ENCODE measurements around the gene HUNK.
"Not testable (repeated sequence)": the region's sequence is repeated elsewhere in the genome, so short reads cannot be mapped to it uniquely, and the experiment has no call there.

Gene HUNK

GRCh38 chr21:31938330-31939301 is 65.8 kb downstream of the HUNK start:
- intact Hi-C loops (cut with DNase I) = no loop called here
- DNase-seq = no peak

GRCh38 chr21:31941694-31942093 is 68.9 kb downstream of the HUNK start:
- DNase-seq = no peak
- intact Hi-C loops (cut with DNase I) = no loop called here

- intact Hi-C loops (cut with DNase I) = no loop called here
- DNase-seq = no peak
These were observed 70.7 kb downstream of the HUNK start for GRCh38 chr21:31943561-31943960.

DNA sequence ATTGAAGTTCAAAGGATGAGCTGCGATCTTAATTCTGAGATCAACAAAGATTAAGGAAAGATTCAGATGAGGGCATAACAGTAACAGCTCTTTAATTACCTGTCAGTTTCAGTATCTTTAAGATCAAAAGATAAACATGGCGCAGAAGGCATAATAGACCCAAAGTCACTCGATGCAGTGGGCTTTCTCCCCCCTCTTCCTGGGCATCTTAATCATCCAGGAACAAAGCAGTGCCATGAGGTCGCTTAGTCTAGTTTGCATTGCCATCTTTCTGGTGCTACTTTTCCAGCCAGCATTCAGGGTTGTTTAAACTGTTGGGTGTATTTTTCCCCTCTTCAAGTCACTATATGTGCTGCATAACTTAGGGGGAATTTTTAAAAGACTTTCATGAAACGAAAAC is 72.3 kb downstream of the HUNK start:
- no peak for DNase-seq

DNA sequence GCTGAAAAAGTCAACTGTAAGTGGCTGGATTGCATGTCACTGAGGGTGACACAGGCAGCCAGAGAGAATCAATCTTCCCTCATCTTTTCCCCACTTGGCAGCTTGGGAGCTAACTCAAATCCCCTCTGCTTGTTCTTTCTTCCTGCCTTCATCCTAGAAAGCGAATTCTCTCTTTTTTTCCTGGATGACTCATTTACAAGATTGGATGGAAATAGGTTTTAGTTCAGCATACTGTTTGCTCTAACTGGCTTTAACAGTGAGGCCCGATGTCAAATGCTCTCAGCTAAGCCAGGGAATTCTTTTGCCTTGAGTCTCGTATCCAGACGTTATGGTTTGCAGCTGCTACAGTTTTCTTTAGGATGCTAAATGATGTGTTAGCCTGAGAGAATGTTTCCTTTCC is 72.7 kb downstream of the HUNK start:
- no peak for DNase-seq
- intact Hi-C loops (cut with DNase I) = no loop called here

More for the DNA sequence above, 72.3 kb downstream of the HUNK start:
- intact Hi-C loops (cut with DNase I) = no loop called here

DNA sequence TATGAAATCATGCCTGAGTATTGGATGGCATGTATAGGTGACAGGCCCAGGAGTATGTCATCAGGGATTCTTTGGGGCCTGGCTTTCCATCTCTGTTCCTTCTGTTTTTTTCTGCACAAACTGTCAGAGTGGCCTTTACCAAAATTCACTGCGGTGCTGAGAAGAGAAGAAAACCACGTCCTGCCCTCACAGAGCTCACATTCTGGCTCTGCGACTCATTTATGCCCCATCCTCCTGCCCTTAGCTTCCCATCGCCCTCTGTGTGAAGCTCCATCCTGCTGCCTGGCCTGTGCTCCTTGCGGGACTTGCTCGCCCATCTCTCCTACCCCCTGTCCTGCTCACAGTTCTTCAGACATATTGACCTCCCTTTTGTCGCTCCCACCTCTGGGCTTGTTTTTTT is 73.4 kb downstream of the HUNK start:
- intact Hi-C loops (cut with DNase I) = no loop called here
- no peak for DNase-seq

DNA sequence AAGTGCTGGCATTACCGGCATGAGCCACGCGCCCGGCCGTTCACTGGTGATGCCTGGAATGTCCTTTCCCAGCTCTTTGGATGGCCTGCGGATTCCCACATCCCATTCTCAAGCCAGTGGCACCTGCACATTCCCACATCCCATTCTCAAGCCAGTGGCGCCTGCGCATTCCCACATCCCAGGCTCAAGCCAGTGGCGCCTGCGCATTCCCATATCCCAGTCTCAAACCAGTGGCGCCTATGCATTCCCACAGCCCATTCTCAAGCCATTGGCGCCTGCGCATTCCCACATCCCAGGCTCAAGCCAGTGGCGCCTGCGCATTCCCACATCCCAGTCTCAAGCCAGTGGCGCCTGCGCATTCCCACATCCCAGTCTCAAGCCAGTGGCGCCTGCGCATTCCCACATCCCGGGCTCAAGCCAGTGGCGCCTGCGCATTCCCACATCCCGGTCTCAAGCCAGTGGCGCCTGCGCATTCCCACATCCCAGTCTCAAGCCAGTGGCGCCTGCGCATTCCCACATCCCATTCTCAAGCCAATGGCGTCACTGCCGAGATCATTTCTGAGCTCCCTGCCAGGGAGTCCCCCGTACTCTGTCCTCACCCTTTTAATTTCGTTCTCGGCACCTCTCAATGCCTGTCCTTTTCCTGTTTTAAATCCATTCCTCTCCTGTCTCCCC is 74.2 kb downstream of the HUNK start:
- DNase-seq = peak in 4 of 42 donors; percentile 17 to 72 (median 56)
- intact Hi-C loops (cut with DNase I) = not testable (repeated sequence)

DNA sequence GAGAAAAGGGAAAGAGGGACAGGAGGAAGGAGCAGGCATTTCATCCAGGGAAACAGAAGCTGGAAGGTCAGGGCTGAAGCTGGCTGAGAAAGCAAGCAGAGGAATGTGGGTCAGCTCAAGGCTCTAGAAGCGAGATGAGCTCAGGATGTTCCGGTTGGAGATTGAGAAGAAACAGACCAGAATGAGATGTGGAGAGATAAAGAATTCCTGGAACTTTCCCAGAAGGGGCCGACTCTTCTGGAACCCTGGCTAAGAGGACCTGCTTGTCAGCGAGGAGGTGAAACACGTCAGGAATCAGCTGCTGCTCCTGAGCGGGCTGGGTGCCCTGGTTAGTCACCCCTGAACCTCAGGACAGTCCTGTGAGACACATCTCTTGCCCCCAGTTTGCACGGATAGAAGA is 75.9 kb downstream of the HUNK start:
- intact Hi-C loops (cut with DNase I) = no loop called here

DNA sequence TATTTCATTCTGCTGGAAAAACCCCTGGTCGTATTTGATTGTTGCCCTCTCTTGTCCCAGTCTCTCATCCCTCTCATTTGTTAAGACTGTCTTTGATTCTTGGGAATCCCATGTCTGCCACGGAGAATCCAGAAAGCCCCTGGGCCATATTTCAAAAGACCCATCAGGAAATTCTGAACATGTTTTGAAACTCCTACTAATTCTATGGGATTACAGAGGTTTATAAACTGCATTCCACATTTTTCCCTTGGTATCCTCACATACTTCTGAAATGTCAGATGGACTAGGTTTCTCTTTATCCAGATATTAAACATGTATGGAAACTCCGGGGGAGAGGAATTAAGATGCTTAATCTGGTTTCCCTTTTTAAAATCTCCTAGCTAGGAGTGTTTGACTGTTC is 80.0 kb downstream of the HUNK start:
- intact Hi-C loops (cut with DNase I) = no loop called here
- no peak for DNase-seq

More for the DNA sequence above, 75.9 kb downstream of the HUNK start:
- DNase-seq = no peak

DNA sequence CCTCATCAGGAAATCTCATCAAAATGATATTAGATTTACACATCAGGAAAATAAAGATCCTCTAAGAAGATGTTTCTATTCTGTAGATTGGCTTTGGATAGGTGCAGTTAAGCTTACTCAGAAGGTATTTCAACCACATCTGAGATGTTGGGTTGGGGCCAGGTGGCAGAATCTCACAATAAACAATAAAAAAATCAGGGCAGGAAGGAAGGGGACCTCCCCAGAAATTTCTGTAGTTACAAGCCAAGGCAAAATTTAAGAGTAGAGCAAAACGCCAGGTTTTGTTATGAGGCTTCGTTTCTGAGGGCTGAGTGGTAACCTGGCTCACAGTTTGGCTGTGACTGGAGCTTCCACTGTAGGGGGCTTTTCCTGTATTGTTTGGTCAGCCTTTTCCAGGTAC is 84.8 kb downstream of the HUNK start:
- intact Hi-C loops (cut with DNase I) = no loop called here
- no peak for DNase-seq

- intact Hi-C loops (cut with DNase I) = no loop called here
These were observed 87.1 kb downstream of the HUNK start for GRCh38 chr21:31959881-31960280.

DNA sequence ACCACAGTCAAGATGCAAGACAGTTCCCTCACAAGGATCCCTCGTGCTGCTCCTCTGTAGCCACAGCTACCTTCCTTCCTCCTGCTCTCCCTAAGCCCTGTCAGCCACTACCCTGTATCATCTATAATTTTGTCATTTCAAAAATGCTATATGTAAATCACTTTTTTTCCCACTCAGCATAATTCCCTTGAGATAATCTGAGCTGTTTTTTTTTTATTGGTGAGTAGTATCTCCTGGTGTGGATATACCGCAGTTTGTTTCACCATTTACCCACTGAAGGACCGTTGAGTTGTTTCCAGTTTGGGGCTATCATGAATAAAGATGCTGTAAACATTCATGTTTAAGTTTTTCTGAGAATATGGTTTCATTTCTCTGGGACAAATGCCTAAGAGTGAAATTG is 88.2 kb downstream of the HUNK start:
- intact Hi-C loops (cut with DNase I) = no loop called here
- DNase-seq = no peak

More at GRCh38 chr21:31959881-31960280, 87.1 kb downstream of the HUNK start:
- DNase-seq = no peak

DNA sequence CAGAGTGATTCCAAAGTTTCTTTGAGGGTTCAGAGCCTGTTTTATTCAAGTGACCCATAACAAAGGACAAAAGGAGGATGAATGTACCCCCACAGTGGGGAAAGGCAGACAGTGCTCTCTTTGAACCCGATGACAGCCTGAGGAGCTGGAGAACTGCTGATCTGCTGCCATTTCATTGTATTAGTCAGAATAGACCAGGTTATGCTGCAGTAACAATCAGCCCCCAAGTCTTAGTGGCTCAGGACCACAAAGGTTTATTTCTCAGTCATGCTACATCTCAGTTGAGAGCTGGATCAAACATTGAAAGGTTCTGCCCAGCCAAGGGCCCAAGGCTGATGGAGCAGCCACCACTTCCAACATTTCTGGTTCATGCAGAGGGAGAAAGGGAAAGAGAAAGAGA is 88.9 kb downstream of the HUNK start:
- intact Hi-C loops (cut with DNase I) = no loop called here
- DNase-seq = no peak

DNA sequence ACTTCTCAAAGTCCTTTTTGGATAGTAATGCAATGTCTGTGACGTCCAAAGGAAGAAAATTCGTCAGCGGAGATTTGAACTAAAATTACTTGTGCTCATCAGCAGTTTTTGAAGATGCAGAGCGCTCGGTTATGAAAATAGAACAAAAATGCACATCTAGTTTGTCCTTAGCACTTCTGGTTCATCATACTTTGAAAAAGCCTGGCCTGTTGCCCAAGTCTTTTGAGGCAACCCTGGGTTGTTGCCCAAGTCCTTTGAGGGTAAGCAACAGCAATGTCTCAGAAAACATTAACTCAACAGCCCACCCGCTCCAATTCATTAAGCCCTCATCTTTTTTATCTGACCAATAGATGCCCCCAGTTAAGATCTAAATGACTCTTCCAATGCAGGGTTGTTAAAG is 91.9 kb downstream of the HUNK start:
- intact Hi-C loops (cut with DNase I) = no loop called here
- DNase-seq = no peak

DNA sequence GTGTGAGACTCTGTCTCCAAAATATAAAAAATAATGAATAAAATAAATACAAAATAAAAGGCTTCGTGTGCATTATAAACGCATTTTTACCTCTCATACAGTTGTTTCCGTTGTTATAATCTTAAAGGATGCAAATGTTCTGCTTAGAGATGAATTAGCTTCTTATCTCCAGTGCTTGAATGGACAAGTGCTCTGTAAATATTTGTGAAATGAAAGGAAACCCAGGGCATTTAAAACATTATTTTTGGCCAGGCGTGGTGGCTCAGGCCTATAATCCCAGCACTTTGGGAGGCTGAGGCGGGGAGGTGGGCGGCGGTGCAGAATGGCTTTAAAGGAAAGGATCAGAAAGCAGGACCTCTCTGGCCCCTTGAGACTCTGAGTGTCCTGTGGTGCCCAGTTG is 94.5 kb downstream of the HUNK start:
- intact Hi-C loops (cut with DNase I) = no loop called here
- DNase-seq = no peak

GRCh38 chr21:31972622-31973021 is 99.8 kb downstream of the HUNK start:
- DNase-seq = no peak
- intact Hi-C loops (cut with DNase I) = no loop called here

DNA sequence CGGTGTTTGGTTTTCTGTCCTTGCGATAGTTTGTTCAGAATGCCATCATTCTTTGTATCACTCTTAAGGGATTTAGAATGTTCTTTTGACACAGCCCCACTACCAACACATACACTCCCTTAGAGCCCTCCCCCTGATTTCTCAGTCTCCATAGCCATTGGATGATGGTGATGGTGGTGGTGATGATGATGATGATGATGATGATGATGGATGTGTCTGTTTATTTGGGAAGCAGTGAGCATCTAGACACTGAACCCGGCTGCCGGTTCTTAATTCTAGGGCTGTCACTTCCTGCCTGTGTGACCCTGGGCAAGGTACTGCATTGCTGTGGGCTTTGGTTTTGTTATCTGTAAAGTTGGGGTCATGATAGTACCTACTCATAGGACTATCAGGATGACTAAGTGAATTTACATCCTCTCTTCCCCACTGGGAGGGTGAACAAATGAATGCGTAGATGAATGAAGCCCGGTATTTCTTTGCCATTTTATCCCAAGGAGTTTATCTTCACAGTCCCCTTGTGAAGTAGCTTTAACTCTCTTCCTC is 100.7 kb downstream of the HUNK start:
- no peak for DNase-seq
- intact Hi-C loops (cut with DNase I) = no loop called here

GRCh38 chr21:31974454-31974985 is 101.7 kb downstream of the HUNK start:
- intact Hi-C loops (cut with DNase I) = no loop called here

GRCh38 chr21:31975491-31975890 is 102.7 kb downstream of the HUNK start:
- intact Hi-C loops (cut with DNase I) = no loop called here
- no peak for DNase-seq

More at GRCh38 chr21:31974454-31974985, 101.7 kb downstream of the HUNK start:
- DNase-seq = peak in 22 of 42 donors; percentile 11 to 59 (median 28)

DNA sequence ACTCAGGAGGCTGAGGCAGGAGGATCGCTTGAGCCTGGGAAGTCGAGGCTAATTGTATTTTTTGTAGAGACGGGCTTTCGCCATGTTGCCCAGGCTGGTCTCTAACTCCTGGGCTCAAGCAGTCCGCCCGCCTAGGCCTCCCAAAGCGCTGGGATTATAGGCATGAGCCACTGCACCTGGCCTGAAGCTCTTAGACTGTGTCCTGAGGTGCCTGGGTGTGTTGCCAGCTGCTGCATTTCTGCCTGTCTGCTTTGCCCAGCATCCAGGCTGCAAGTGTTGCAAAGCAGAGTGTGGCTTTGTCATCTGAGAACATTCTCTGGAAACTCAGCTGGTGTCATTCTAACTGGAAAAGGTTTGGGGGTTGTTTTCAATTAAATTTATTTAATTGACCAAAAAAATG is 105.0 kb downstream of the HUNK start:
- intact Hi-C loops (cut with DNase I) = no loop called here
- DNase-seq = no peak
